Chondrocyte (in vitro differentiated cells): Measurements from ENCODE around the gene NSFL1C. TPM values are rescaled to one million over a fixed set of nuclear protein-coding genes. Genes with fewer than 3 reads are reported as not detected.

ENCODE experiments used
- DNase-seq: peaks from one replicate; pipeline ENCODE4 v3.0.0; 2021; ENCODE audit warnings: mixed read lengths, low spot score
- H3K27ac Mint-ChIP-seq: one replicate; pipeline ENCODE4 v1.8.0; 2021; ENCODE audit warnings: mild to moderate bottlenecking, moderate library complexity, mixed read lengths; ENCODE audit not compliant: unreplicated experiment
- H3K27me3 Mint-ChIP-seq: 2 replicates; pipeline ENCODE4 v1.8.0; 2021; ENCODE audit warnings: low read depth, mixed read lengths
- H3K36me3 Mint-ChIP-seq: 2 replicates; pipeline ENCODE4 v1.8.0; 2021; ENCODE audit warnings: low read depth, mixed read lengths
- H3K4me1 Mint-ChIP-seq: 2 replicates; pipeline ENCODE4 v1.8.0; 2021; ENCODE audit warnings: low read depth, mild to moderate bottlenecking, mixed read lengths
- H3K4me3 Mint-ChIP-seq: one replicate; pipeline ENCODE4 v1.8.0; 2021; ENCODE audit warnings: mild to moderate bottlenecking, moderate library complexity, mixed read lengths; ENCODE audit not compliant: unreplicated experiment
- H3K9me3 Mint-ChIP-seq: 2 replicates; pipeline ENCODE4 v1.8.0; 2021; ENCODE audit warnings: low read depth, mixed read lengths
- total RNA-seq: library from RNA; stranded (reverse); gene quantifications from 3 replicates; pipeline ENCODE4 v1.2.1, GENCODE V29; 2021
- TF ChIP-seq, protein P1 (sequence below): fragments of 200-600 bp; sonication (generic); IDR thresholded peaks from 2 replicates; pipeline ENCODE4 v1.5.0; 2021; ENCODE audit warnings: antibody characterized with exemption, mild to moderate bottlenecking, moderate library complexity

NSFL1C gene
- total RNA-seq, 1 donor from 2014 or later: 75.3 TPM

DNA sequence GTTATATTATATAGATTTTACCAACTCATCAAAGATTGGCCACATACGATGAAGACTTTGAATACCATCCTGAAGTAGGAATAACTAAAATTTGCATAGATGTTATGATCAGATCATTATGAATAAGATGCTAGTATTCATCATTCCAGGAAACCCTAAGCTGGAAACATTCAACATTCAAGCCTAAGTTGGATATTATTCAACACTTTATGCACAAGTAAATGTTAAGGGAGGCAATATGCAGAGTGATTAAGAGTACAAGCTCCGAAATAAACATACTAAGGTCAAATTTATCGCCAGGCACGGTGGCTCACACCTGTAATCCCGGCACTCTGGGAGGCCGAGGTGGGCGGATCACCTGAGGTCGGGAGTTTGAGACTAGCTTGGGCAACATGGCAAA lies 30.4 kb downstream of the NSFL1C start:
- Mint-ChIP-seq H3K27ac (no peak overlapping the region), H3K27me3 (no peaks in the 10 kb centered on the region), H3K9me3 (no peaks in the 10 kb centered on the region), H3K4me1 (no peaks in the 10 kb centered on the region), H3K4me3 (no peak overlapping the region), H3K36me3 (peaks cover 9% of the 10 kb centered on the region)
- TF ChIP-seq, protein P1, sequence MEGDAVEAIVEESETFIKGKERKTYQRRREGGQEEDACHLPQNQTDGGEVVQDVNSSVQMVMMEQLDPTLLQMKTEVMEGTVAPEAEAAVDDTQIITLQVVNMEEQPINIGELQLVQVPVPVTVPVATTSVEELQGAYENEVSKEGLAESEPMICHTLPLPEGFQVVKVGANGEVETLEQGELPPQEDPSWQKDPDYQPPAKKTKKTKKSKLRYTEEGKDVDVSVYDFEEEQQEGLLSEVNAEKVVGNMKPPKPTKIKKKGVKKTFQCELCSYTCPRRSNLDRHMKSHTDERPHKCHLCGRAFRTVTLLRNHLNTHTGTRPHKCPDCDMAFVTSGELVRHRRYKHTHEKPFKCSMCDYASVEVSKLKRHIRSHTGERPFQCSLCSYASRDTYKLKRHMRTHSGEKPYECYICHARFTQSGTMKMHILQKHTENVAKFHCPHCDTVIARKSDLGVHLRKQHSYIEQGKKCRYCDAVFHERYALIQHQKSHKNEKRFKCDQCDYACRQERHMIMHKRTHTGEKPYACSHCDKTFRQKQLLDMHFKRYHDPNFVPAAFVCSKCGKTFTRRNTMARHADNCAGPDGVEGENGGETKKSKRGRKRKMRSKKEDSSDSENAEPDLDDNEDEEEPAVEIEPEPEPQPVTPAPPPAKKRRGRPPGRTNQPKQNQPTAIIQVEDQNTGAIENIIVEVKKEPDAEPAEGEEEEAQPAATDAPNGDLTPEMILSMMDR: no peak
- DNase-seq: no peak

DNA sequence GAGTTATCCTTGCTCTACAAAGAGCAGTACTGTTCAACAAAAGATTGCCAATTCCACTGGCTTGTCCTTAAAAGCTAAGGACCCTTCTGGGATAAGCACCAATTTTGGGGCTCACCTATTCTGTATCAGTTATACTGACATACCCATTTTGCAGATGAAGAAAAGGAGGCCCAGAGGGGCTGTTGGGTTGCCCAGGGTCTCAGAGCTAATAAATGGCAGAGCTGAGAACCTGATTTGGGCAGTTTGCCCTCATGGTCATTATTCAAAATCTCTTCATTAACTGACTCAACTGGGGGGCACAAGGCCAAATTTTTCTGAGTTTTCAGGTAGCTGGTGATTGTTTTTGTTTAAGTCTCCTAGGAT lies 31.3 kb downstream of the NSFL1C start:
- Mint-ChIP-seq H3K9me3 (no peaks in the 10 kb centered on the region), H3K36me3 (peaks cover 9% of the 10 kb centered on the region), H3K27me3 (no peaks in the 10 kb centered on the region), H3K4me1 (no peaks in the 10 kb centered on the region), H3K27ac (no peak overlapping the region), H3K4me3 (no peak overlapping the region)
- no peak for DNase-seq
- TF ChIP-seq, protein P1: no peak

DNA sequence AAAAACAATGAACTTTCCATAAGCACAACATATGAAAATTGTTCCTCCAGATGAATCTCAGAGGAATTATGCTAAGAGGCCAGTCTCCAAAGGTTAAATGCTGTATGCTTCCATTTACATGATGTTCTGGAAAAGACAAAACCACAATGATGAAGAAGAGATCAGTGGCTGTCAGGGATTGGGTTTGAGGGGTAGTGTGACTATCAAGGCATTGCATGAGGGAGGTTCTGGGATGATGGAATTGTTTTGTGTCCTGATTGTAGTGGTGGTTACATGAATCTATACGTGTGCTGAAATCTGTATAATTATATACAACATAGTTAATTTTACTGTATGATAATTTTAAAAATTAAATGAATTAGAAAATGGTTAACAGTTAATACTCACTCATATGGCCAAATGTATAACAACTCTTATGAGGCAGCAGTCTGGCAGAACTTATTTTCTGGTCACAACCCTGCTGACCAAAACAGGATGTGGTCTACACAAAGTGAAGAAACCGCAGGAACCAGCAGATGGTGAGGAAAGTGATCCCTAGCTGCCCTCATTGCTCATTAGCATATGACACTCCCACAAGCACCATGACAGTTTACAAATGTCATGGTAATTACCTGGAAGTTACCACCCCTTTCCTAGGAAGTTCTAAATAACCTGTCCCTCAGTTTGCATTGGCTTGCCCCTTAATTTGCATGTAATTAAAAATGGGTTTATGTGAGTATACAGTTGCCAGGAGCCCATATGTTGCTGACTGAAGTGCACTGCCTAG lies 31.9 kb downstream of the NSFL1C start:
- TF ChIP-seq, protein P1: no peak
- no peak overlapping the region for H3K27ac Mint-ChIP-seq
- no peaks in the 10 kb centered on the region for H3K9me3 Mint-ChIP-seq
- H3K4me3 Mint-ChIP-seq: no peak overlapping the region
- peaks cover 7% of the 10 kb centered on the region for H3K36me3 Mint-ChIP-seq
- no peak for DNase-seq
- H3K27me3 Mint-ChIP-seq: no peaks in the 10 kb centered on the region
- no peaks in the 10 kb centered on the region for H3K4me1 Mint-ChIP-seq

DNA sequence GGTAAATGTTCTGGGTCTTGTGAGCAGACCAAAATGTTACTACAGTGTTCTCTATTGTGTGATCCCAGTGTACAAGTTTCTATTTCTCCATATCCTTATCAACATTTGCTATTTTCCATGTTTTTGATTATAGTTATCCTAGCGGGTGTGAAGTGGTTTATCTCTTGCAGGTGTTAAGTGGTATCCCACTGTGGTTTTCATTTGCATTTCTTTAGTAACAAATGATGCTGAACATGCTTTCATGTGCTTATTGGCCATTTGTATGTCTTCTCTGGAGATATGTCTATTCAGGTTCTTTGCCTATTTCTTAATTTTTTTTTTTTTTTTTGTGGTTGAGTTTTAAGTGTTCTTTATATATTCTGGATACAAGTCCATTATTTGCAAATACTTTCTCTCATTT lies 35.5 kb downstream of the NSFL1C start:
- H3K36me3 Mint-ChIP-seq: peaks cover 7% of the 10 kb centered on the region
- H3K27me3 Mint-ChIP-seq: no peaks in the 10 kb centered on the region
- H3K4me1 Mint-ChIP-seq: peaks cover 3% of the 10 kb centered on the region
- no peak overlapping the region for H3K27ac Mint-ChIP-seq
- DNase-seq: no peak
- H3K4me3 Mint-ChIP-seq: no peak overlapping the region
- no peaks in the 10 kb centered on the region for H3K9me3 Mint-ChIP-seq
- TF ChIP-seq, protein P1: no peak

DNA sequence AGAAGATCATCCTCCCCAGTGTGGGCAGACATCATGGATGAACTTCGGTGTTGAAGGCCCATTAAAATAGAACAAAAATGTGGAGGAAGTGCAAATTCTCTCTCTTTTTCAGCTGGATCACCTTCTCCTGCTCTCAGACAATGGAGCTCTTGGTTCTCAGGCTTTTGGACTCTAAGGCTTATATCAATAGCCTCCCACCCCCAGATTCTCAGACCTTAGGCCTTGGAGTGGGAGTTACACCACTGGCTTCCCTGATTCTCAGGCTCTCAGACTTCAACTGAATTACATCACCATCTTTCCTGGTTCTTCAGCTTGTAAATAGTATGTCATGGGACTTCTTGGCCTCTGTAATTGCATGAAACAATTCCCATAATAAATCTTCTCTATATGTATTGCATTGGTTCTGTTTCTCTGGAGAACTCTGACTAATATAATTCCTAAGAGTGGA lies 36.6 kb downstream of the NSFL1C start:
- no peak for DNase-seq
- peaks cover 3% of the 10 kb centered on the region for H3K4me1 Mint-ChIP-seq

More for the DNA sequence above, 36.6 kb downstream of the NSFL1C start:
- Mint-ChIP-seq H3K27me3 (no peaks in the 10 kb centered on the region), H3K27ac (peak overlapping the region; percentile 22), H3K4me3 (no peak overlapping the region), H3K9me3 (no peaks in the 10 kb centered on the region), H3K36me3 (peaks cover 7% of the 10 kb centered on the region)
- TF ChIP-seq, protein P1: no peak
